GM18867 (cell line): Measurements from ENCODE around the gene CENPC.
"Not testable (repeated sequence)": the region's sequence is repeated elsewhere in the genome, so short reads cannot be mapped to it uniquely, and the experiment has no call there.

ENCODE experiments used
- ATAC-seq: cut with Tn5 transposase; IDR thresholded peaks from one replicate; pipeline ENCODE4 v1.9.1; 2021; ENCODE audit warnings: mild to moderate bottlenecking, moderate library complexity; ENCODE audit not compliant: unreplicated experiment

Gene CENPC

GRCh38 chr4:67545199-67546003, at the start of gene CENPC:
Gene CENPC, minus strand, starts transcription at chr4:67545503. Its CDS starts 148 bp downstream, at chr4:67545355.
- peak; percentile 94 for ATAC-seq

DNA sequence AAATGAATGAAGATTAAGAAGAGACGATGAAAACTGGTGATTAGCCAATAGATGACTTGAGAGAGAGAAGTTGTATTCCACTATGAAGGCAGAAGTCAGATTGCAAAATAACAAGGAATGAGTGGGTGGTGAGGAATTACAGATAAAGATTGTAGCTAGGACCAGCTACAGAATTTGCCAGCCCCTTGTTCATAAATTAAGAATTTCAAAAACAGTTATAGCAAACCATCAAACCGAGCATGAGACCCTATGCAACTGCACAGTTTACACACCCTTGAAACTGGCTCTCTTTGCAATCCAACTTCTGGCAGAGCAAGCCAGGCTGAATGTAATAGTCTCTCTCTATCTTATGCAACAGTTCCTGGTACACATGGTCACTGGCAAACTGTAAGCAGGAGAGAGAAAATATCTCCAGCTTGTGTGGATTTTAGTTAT, 48.5 kb upstream of the CENPC start:
- no peak for ATAC-seq

- ATAC-seq: no peak
Observed at GRCh38 chr4:67587156-67587555, 41.9 kb upstream of the CENPC start.

GRCh38 chr4:67584496-67584895, 39.2 kb upstream of the CENPC start:
- ATAC-seq: no peak

DNA sequence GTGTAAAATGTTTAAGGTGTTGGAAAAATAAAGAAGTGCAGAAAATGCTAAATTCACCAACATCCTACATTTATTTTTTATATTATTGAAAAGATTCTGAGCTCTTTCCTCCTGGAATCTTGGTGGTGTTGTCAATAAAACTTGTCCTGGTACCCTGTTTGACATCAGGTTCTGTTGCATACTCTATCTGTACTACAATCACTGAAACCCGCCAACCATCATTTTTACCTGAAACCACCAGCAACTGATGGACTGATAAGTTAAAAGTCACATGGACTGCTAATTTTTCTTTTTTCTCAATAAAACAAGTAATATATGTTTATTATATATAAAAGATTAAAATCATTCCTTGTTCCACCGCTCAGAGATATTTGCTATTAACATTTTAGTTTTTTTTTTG, 36.6 kb upstream of the CENPC start:
- ATAC-seq: no peak

- no peak for ATAC-seq
Observed at GRCh38 chr4:67581208-67581857, 36.0 kb upstream of the CENPC start.

DNA sequence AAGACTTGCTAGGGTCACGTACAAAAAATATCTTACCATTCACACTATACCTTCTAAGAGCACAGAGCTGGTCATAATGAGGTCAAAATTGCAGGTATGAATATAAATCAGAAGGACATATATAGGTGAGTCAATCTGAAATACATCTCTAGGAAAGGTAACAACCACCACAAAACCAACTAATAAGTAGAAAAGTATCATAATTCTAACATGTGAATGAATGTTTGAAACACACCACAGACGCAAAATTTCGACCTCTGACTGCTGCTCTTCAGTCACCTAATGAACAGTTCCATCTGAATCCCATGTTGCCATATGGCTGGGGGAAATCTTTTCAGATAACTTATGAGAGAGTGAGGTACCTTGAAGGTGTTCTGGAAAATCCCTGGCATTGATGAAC, 35.3 kb upstream of the CENPC start:
- ATAC-seq: no peak

DNA sequence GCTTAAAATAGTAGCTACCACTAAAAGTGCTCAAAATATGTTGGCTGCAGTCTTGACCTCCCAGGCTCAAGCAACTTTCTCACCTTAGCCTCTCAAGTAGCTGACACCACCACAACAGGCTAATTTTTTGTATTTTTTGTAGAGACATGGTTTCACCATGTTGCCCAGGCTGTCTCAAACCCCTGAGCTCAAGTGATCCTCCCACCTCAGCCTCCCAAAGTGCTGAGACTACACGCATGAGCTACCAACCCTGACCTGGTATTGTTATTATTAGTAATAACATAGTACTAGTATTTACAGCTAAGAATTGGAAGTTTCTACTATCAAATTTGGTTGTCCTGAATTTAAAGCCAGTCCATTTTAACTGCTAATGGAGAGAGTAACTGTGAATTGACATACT, 31.2 kb upstream of the CENPC start:
- ATAC-seq: peak; percentile 59

- no peak for ATAC-seq
Observed at GRCh38 chr4:67576059-67576466, 30.8 kb upstream of the CENPC start.

GRCh38 chr4:67575232-67576058, 30.1 kb upstream of the CENPC start:
- ATAC-seq: peak; percentile 93

- ATAC-seq: no peak
Observed at GRCh38 chr4:67573193-67573592, 27.9 kb upstream of the CENPC start.

- ATAC-seq: no peak
Observed at GRCh38 chr4:67571975-67572374, 26.7 kb upstream of the CENPC start.

DNA sequence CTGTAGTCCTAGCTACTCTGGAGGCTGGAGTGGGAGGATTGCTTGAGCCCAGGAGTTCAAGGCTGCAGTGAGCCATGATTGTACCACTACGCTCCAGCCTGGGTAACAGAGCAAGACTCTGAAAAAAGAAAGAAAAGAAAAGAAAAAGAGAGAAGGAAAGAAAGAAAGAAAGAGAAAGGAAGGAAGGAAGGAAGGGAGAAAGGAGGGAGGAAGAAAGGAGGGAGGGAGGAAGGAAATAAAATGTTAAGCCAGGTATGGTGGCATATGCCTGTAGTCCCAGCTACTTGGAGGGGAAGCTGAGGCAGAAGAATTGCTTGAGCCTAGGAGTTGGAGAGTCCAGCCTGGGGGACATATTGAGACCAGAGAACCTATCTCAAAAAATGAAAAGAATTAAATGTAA, 25.2 kb upstream of the CENPC start:
- no peak for ATAC-seq

- no peak for ATAC-seq
Observed at GRCh38 chr4:67568820-67569219, 23.5 kb upstream of the CENPC start.

DNA sequence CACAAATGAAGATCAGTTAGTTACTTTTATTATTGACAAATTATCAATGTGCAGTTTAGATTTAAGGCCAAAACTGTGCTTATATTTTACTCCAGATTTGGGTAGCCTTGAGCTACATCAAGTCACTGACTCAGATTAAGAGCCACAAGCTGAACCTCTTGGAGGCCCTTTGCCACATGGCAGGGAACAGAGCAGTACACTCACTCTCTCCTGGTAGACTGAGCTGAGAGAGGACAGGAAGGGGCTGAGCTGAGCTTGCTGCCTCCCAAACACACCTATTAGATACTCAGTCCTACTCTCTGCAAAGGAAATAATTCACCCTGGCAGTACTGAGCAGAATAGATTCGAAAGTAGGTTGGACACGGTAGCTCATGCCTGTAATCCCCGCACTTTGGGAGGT, 21.0 kb upstream of the CENPC start:
- no peak for ATAC-seq

- ATAC-seq: no peak
Observed at GRCh38 chr4:67565284-67565683, 20.0 kb upstream of the CENPC start.

DNA sequence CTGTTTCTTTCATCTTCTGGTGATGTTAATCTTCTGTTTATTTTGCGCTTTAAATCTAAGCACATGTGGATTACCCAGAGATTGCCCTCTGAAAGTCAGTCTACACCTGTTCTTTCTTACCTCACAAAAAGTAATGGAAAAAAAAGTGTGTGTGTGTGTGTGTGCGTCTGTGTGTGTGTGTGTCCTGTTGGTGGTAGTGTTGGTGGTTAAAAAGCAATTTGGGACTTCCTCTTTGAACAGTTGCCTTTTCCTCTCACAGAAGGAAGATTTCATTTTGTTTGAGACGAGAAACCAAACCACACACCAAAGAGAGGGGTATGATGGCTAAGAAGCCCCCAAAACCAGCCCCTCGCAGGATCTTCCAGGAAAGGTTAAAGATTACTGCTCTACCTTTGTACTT, 13.2 kb upstream of the CENPC start, which contains the start of gene STAP1:
Gene STAP1, plus strand, starts transcription at position 235 of the 400 bp plus-strand sequence. Its CDS starts 83 bp downstream, at position 318.
- ATAC-seq: peak; percentile 65

DNA sequence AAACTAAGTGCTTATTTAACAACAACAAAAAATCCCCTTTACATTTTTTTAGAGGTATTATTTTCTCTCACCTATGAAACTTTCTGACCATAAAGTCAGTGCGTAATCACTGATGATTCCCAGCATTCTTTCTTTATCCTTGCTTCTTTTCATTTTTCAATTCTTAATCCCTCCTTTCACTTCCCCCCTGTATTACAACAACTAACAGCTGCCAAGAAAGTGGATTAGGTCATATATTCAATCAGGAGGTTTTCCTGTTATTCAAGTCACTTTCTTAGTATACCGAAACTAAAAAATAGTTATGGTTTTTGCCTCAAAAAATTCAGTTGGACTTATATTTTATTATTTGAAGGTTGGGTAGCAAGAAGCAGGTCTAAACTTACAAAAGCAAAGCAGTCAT, 11.1 kb upstream of the CENPC start:
- no peak for ATAC-seq

- ATAC-seq: no peak
Observed at GRCh38 chr4:67555447-67555846, 10.1 kb upstream of the CENPC start.

DNA sequence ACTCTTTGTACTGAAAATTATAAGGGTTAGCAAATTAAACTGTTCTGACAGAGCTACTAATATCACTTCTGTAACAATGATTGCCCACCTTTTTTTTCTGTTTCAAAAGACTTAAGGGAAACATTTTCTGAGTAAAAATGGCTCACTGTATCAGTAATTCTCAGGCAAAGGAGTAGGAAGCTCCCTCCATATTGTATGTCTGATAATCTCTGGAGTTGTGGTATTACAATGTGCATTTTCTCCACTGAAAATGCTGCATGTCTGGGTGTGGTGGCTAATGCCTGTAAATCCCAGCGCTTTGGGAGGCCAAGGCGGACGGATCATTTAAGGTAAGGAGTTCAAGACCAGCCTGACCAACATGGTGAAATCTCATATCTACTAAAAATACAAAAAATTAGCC, 8.8 kb upstream of the CENPC start:
- ATAC-seq: no peak

DNA sequence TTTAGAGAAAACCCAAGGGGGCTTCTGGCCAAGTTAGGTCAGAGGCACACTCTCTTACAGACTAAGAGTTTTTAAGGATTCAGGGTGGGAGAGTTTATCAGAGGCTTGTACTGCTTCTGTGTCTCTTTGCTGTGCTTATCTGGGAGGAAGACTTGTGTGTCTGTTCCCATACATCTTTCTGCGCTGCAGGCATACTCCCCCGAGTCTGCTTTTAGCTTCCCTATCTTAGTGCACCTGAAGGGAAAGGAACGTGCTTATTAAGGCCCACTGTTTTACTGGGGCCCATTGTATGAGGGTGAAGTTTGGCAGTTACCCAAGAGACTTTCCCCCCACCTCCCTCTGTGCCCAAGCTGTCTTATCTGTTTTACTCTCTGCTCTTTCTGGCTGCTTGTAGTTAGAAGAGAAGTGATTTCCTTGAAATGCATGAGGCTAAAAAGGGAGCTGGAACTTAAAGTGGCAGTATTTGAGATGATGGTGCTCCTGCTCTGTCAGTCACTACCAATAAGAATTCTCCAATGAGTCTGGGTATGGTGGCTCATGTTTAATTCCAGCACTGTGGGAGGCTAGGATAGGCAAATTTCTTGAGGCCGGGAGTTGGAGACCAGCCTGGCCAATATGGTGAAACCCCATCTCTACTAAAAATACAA, 7.0 kb upstream of the CENPC start:
- ATAC-seq: not testable (repeated sequence)
